Measurements from ENCODE around the gene FLNB. TPM values are rescaled to one million over a fixed set of nuclear protein-coding genes. Genes with fewer than 3 reads are reported as not detected.

The FLNB gene
- total and polyA plus RNA-seq, 2 of the 13 experiments (the other 11 are each of a cell fraction or from before 2014, with no cell fraction given) = 106 to 130 TPM

DNA sequence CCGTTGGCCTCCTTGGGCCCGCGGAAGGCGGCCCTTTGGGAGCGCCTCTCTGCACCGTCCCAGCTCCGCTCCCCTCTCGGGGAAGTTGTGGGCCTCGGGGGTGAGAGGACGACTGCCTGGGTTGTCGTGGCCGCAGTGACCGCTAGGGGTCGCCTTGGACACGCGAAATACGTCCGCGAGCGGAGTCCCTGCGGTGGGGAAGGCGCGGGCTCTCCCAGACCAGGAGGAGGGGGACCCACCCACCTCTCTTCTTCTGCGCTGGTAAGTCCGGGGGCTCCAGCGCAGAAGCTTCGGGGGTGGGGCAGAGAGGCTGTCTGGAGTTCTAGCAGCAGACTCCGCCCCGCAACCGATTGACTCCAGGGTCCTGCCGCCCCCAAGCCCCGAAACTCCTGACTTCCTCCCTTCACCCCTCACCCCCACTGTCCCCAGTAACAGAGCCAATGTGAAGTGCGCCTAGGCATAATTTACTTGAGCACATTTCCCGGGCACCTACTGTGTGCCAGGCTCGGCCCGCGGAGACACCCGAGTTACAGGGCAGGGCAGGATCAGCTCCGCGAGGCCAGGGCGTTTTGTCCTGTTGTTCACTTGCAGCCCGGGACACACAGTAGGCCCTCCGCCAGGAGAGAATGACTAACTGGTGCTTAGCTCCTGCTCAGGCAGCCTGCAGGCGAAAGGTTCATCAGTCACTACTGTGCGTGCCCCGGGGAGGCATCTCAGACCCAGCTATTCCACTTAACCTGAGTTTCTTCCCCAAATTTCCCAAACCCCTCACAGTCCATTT lies 169.7 kb downstream of the FLNB start (continued):
- TF ChIP-seq, protein P1, sequence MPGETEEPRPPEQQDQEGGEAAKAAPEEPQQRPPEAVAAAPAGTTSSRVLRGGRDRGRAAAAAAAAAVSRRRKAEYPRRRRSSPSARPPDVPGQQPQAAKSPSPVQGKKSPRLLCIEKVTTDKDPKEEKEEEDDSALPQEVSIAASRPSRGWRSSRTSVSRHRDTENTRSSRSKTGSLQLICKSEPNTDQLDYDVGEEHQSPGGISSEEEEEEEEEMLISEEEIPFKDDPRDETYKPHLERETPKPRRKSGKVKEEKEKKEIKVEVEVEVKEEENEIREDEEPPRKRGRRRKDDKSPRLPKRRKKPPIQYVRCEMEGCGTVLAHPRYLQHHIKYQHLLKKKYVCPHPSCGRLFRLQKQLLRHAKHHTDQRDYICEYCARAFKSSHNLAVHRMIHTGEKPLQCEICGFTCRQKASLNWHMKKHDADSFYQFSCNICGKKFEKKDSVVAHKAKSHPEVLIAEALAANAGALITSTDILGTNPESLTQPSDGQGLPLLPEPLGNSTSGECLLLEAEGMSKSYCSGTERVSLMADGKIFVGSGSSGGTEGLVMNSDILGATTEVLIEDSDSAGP (CRISPR knock-in tag; IDR thresholded peaks at IDR 0.05; ENCODE audit: borderline replicate concordance) = peak; percentile 71; the same call in 1 of the 2 replicates
- TF ChIP-seq CCAR2 (optimal IDR thresholded peaks at IDR 0.05; ENCODE audit: low read depth, low read length) (no peak), SIN3B (IDR thresholded peaks at IDR 0.05; ENCODE audit: low read length) (no peak), ZNF335 (CRISPR knock-in tag; IDR thresholded peaks at IDR 0.05) (no peak), ADNP (CRISPR knock-in tag; IDR thresholded peaks at IDR 0.05) (no peak), HMG20B (CRISPR knock-in tag; conservative IDR thresholded peaks at IDR 0.05) (no peak), RFX3 (CRISPR knock-in tag; IDR thresholded peaks at IDR 0.05) (no peak), ZSCAN21 (CRISPR knock-in tag; IDR thresholded peaks at IDR 0.05; ENCODE audit: borderline replicate concordance) (no peak), HNF4A (CRISPR knock-in tag; IDR thresholded peaks at IDR 0.05) (no peak), NPAS2 (CRISPR knock-in tag; IDR thresholded peaks at IDR 0.05; ENCODE audit: borderline replicate concordance) (no peak), ATF7 (IDR thresholded peaks at IDR 0.05) (no peak), ATF7 (CRISPR knock-in tag; IDR thresholded peaks at IDR 0.05) (no peak), ZNF34 (CRISPR knock-in tag; IDR thresholded peaks at IDR 0.05; ENCODE audit: borderline replicate concordance) (no peak), ZNF530 (CRISPR knock-in tag; IDR thresholded peaks at IDR 0.05; ENCODE audit: low read depth) (no peak), AFF4 (CRISPR knock-in tag; IDR thresholded peaks at IDR 0.05) (no peak), ZNF781 (CRISPR knock-in tag; IDR thresholded peaks at IDR 0.05; ENCODE audit: borderline replicate concordance, not compliant biosample characterization) (peak; percentile 64), SOX5 (CRISPR knock-in tag; IDR thresholded peaks at IDR 0.05; ENCODE audit: borderline replicate concordance) (no peak), JUNB (CRISPR knock-in tag; IDR thresholded peaks at IDR 0.05; ENCODE audit: borderline replicate concordance) (no peak), IRF2 (CRISPR knock-in tag; IDR thresholded peaks at IDR 0.05) (peak; percentile 47; the same call in 1 of the 2 replicates), PHF5A (CRISPR knock-in tag; IDR thresholded peaks at IDR 0.05; ENCODE audit: low read depth, unreplicated experiment) (no peak)
- TF ChIP-seq, protein P2, sequence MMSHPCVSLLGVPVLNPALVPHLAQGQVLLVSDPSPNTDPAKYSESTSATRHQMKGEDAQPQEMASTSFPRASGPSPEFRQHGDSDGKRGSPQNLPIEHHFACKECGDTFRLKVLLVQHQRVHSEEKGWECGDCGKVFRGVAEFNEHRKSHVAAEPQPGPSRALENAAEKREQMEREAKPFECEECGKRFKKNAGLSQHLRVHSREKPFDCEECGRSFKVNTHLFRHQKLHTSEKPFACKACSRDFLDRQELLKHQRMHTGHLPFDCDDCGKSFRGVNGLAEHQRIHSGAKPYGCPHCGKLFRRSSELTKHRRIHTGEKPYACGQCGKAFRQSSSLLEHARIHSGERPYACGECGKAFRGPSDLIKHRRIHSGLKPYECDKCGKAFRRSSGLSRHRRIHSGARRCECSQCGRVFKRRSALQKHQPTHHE (CRISPR knock-in tag; IDR thresholded peaks at IDR 0.05; ENCODE audit: borderline replicate concordance) = no peak
- TF ChIP-seq, protein P3, sequence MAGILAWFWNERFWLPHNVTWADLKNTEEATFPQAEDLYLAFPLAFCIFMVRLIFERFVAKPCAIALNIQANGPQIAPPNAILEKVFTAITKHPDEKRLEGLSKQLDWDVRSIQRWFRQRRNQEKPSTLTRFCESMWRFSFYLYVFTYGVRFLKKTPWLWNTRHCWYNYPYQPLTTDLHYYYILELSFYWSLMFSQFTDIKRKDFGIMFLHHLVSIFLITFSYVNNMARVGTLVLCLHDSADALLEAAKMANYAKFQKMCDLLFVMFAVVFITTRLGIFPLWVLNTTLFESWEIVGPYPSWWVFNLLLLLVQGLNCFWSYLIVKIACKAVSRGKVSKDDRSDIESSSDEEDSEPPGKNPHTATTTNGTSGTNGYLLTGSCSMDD (CRISPR knock-in tag; IDR thresholded peaks at IDR 0.05) = no peak
